Astrocyte (in vitro differentiated cells and primary cell): ENCODE measurements around the gene B4GALNT3. TPM values are rescaled to one million over a fixed set of nuclear protein-coding genes. Genes with fewer than 3 reads are reported as not detected.

Experiments
- DNase-seq: peaks from one replicate; pipeline ENCODE4 v3.0.0-alpha.2; 2010; ENCODE audit warnings: low read depth
- FAIRE-seq: peaks from 2 replicates; lab custom pipeline; 2011; peaks lifted over from hg19 to GRCh38; lab: Jason Lieb, UNC
- H2AFZ ChIP-seq: 2 replicates; pipeline ENCODE4 v1.6.0; 2012; ENCODE audit warnings: low read depth, low read length, inconsistent platforms
- H3K27ac ChIP-seq: 2 replicates; pipeline ENCODE4 v1.5.1; 2011; ENCODE audit warnings: low read depth, low read length, inconsistent platforms
- H3K27me3 ChIP-seq: 2 replicates; pipeline ENCODE4 v1.6.0; 2011; ENCODE audit warnings: low read length, inconsistent platforms; ENCODE audit not compliant: insufficient read depth
- H3K36me3 ChIP-seq: 2 replicates; pipeline ENCODE4 v1.5.1; 2011; ENCODE audit warnings: low read length, inconsistent platforms; ENCODE audit not compliant: insufficient read depth
- H3K4me1 ChIP-seq: 2 replicates; pipeline ENCODE4 v1.5.1; 2011; ENCODE audit warnings: low read length, inconsistent platforms; ENCODE audit not compliant: insufficient read depth
- H3K4me2 ChIP-seq: 2 replicates; pipeline ENCODE4 v1.6.0; 2012; ENCODE audit warnings: low read length, inconsistent platforms
- H3K4me3 ChIP-seq: 2 replicates; pipeline ENCODE4 v1.5.1; 2011; ENCODE audit warnings: low read depth, mild to moderate bottlenecking, low read length, inconsistent platforms; ENCODE audit not compliant: insufficient read depth
- H3K79me2 ChIP-seq: 2 replicates; pipeline ENCODE4 v1.6.0; 2012; ENCODE audit warnings: mild to moderate bottlenecking, low read length, inconsistent platforms; ENCODE audit not compliant: insufficient read depth
- H3K9ac ChIP-seq: 2 replicates; pipeline ENCODE4 v1.6.0; 2012; ENCODE audit warnings: mild to moderate bottlenecking, low read length, inconsistent platforms
- H3K9me3 ChIP-seq: 2 replicates; pipeline ENCODE4 v1.5.1; 2012; ENCODE audit warnings: low read depth, mild to moderate bottlenecking, low read length, inconsistent platforms; ENCODE audit not compliant: insufficient read depth
- H4K20me1 ChIP-seq: 2 replicates; pipeline ENCODE4 v1.6.0; 2012; ENCODE audit warnings: low read length, inconsistent platforms; ENCODE audit not compliant: insufficient read depth
- H3K27ac Mint-ChIP-seq: one replicate; pipeline ENCODE4 v1.8.0; 2021; ENCODE audit warnings: mild to moderate bottlenecking, mixed read lengths; ENCODE audit not compliant: unreplicated experiment
- H3K27me3 Mint-ChIP-seq: one replicate; pipeline ENCODE4 v1.8.0; 2021; ENCODE audit warnings: low read depth, mixed read lengths; ENCODE audit not compliant: unreplicated experiment
- H3K36me3 Mint-ChIP-seq: one replicate; pipeline ENCODE4 v1.8.0; 2021; ENCODE audit warnings: low read depth, mixed read lengths; ENCODE audit not compliant: unreplicated experiment
- H3K4me1 Mint-ChIP-seq: one replicate; pipeline ENCODE4 v1.8.0; 2021; ENCODE audit warnings: low read depth, mixed read lengths; ENCODE audit not compliant: unreplicated experiment
- H3K4me3 Mint-ChIP-seq: one replicate; pipeline ENCODE4 v1.8.0; 2021; ENCODE audit warnings: mild to moderate bottlenecking, moderate library complexity, mixed read lengths; ENCODE audit not compliant: unreplicated experiment
- H3K9me3 Mint-ChIP-seq: one replicate; pipeline ENCODE4 v1.8.0; 2021; ENCODE audit warnings: mild to moderate bottlenecking, mixed read lengths; ENCODE audit not compliant: unreplicated experiment
- EZH2 ChIP-seq: IDR thresholded peaks from 2 replicates; pipeline ENCODE4 v1.6.1; 2012; ENCODE audit warnings: mild to moderate bottlenecking, low read length, inconsistent platforms; ENCODE audit not compliant: insufficient read depth
- total RNA-seq: library from RNA; stranded (reverse); gene quantifications from 2 replicates; pipeline ENCODE4 v1.2.1, GENCODE V29; 2021
- TF ChIP-seq, protein P1 (sequence below): IDR thresholded peaks from 2 replicates; pipeline ENCODE4 v1.5.1; 2011; ENCODE audit warnings: low read depth, mild to moderate bottlenecking, inconsistent platforms, low read length, moderate library complexity; ENCODE audit not compliant: insufficient read depth

The B4GALNT3 gene
- total RNA-seq, 1 donor from 2014 or later: 3.6 TPM

DNA sequence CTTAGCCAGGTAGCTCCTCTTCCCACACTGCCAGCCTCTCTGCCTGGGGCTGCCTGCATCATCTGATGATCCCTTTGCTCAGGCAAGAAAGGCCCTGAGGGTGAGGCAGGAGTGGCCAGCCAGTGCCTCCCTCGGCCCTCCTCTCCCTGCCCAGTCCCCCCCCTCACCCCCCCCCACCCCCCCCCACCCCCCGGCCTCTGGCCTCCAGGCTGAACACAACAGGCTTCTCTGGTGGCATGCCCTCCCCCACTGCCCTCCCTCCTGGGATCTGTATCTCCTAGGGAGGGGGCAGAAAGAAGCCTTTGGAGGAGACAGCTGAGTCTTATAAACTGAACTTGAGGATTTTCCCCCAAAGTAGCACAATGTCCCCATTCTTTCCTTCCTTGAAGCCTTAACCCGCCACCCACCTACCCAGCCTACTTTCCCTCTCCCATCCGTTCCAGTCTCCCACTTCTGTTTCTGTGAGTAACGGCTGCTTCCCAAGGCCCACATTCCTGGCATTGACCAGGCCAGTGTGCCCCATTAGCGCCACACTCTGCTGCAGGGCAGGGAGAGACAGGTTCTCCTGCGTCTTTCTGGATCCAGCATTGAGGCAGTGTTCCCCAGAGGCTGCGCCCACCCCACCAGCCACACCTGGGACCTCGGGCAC, 82.1 kb downstream of the B4GALNT3 start:
- Histone ChIP-seq H2AFZ (no peak overlapping the region), H3K79me2 (no peaks in the 10 kb centered on the region), H3K9me3 (no peaks in the 10 kb centered on the region), H3K4me3 (no peak overlapping the region), H4K20me1 (no peaks in the 10 kb centered on the region), H3K36me3 (no peaks in the 10 kb centered on the region), H3K4me2 (no peak overlapping the region), H3K27ac (no peak overlapping the region), H3K27me3 (peaks cover 14% of the 10 kb centered on the region), H3K4me1 (peaks cover 8% of the 10 kb centered on the region), H3K9ac (no peak overlapping the region)
- H3K27ac Mint-ChIP-seq: no peak overlapping the region
- peaks cover 4% of the 10 kb centered on the region for H3K36me3 Mint-ChIP-seq
- H3K9me3 Mint-ChIP-seq: no peaks in the 10 kb centered on the region
- DNase-seq (no peak), FAIRE-seq (no peak)
- peaks cover 20% of the 10 kb centered on the region for H3K27me3 Mint-ChIP-seq
- H3K4me3 Mint-ChIP-seq: no peak overlapping the region
- peaks cover 9% of the 10 kb centered on the region for H3K4me1 Mint-ChIP-seq
- no peak for TF ChIP-seq EZH2
- TF ChIP-seq, protein P1, sequence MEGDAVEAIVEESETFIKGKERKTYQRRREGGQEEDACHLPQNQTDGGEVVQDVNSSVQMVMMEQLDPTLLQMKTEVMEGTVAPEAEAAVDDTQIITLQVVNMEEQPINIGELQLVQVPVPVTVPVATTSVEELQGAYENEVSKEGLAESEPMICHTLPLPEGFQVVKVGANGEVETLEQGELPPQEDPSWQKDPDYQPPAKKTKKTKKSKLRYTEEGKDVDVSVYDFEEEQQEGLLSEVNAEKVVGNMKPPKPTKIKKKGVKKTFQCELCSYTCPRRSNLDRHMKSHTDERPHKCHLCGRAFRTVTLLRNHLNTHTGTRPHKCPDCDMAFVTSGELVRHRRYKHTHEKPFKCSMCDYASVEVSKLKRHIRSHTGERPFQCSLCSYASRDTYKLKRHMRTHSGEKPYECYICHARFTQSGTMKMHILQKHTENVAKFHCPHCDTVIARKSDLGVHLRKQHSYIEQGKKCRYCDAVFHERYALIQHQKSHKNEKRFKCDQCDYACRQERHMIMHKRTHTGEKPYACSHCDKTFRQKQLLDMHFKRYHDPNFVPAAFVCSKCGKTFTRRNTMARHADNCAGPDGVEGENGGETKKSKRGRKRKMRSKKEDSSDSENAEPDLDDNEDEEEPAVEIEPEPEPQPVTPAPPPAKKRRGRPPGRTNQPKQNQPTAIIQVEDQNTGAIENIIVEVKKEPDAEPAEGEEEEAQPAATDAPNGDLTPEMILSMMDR: no peak

DNA sequence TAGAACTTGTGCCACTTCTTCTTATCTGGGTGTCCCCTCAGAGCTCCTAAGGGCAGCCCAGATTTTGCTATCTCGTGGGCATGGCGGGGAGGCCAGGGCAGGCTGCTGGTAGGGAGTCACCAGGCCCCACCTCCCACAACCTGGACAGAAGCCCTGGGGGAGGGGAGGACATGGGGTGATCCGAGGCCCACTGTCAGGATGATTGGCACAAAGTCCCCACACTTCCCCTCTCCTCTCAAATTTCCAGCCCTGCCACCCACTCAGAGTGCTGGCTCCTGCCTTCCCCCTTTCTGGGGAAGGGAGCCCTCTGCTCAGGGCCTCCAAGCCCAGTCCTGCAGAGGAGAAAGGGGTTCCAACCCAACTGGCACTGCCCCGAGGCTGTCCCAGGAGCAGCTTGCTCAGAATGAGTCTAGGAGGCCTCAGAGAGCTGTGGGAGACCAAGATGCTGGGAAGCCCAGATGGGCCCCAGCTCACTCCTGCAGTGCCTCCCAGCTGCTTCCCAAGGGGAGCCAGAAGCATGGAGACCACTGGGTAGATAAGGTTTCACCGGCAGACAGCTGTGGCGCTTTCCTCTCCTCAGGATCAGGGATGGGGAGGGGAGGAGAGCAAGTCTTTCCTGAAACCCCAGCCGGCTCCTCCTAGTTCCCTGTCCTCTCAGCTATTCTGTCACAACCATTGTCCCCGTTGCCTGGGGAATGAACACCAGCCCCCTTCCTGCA, 82.8 kb downstream of the B4GALNT3 start:
- peaks cover 4% of the 10 kb centered on the region for H3K36me3 Mint-ChIP-seq
- Histone ChIP-seq H2AFZ (no peak overlapping the region), H3K36me3 (no peaks in the 10 kb centered on the region), H3K4me1 (peaks cover 8% of the 10 kb centered on the region), H3K9me3 (no peaks in the 10 kb centered on the region), H3K27me3 (peaks cover 17% of the 10 kb centered on the region), H3K4me2 (no peak overlapping the region), H3K4me3 (no peak overlapping the region), H3K79me2 (no peaks in the 10 kb centered on the region), H4K20me1 (no peaks in the 10 kb centered on the region), H3K27ac (no peak overlapping the region), H3K9ac (no peak overlapping the region)
- H3K4me3 Mint-ChIP-seq: no peak overlapping the region
- H3K27me3 Mint-ChIP-seq: peaks cover 22% of the 10 kb centered on the region
- H3K27ac Mint-ChIP-seq: no peak overlapping the region
- H3K4me1 Mint-ChIP-seq: peaks cover 9% of the 10 kb centered on the region
- FAIRE-seq (no peak), DNase-seq (no peak)
- TF ChIP-seq, protein P1: no peak
- TF ChIP-seq EZH2: no peak
- no peaks in the 10 kb centered on the region for H3K9me3 Mint-ChIP-seq

DNA sequence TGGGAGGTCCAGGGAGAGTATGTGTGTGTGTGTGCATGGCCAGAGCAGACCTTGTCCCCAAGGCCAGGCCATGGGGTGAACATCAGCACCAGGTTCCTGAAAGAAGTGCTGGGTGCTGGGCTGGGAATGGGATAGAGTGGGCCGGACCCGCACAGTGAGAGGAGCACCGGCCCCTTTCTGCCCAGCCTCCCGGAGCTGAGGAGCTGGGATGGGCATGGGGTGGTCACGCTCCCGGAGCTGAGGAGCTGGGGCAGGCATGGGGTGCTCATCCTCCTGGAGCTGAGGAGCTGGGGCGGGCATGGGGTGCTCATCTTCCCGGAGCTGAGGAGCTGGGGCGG, 83.3 kb downstream of the B4GALNT3 start:
- peaks cover 4% of the 10 kb centered on the region for H3K36me3 Mint-ChIP-seq
- H3K4me1 Mint-ChIP-seq: peaks cover 9% of the 10 kb centered on the region
- no peak for DNase-seq

More for the DNA sequence above, 83.3 kb downstream of the B4GALNT3 start:
- H3K27me3 ChIP-seq: peaks cover 18% of the 10 kb centered on the region
- H3K9me3 Mint-ChIP-seq: no peaks in the 10 kb centered on the region
- no peak overlapping the region for H3K4me3 ChIP-seq
- H2AFZ ChIP-seq: no peak overlapping the region
- no peak overlapping the region for H3K27ac ChIP-seq
- no peak overlapping the region for H3K9ac ChIP-seq
- no peak overlapping the region for H3K4me3 Mint-ChIP-seq
- TF ChIP-seq, protein P1: no peak
- no peak for TF ChIP-seq EZH2
- no peaks in the 10 kb centered on the region for H3K36me3 ChIP-seq
- peaks cover 8% of the 10 kb centered on the region for H3K4me1 ChIP-seq
- H3K4me2 ChIP-seq: no peak overlapping the region
- H3K9me3 ChIP-seq: no peaks in the 10 kb centered on the region
- no peaks in the 10 kb centered on the region for H3K79me2 ChIP-seq
- no peak overlapping the region for H3K27ac Mint-ChIP-seq
- peaks cover 24% of the 10 kb centered on the region for H3K27me3 Mint-ChIP-seq
- H4K20me1 ChIP-seq: no peaks in the 10 kb centered on the region
- FAIRE-seq: no peak
